Embryonic facial prominence (tissue), 1 donor: ENCODE measurements around the gene GGT6.

ENCODE experiments used
- DNase-seq: peaks from one replicate; pipeline ENCODE4 v3.0.0-alpha.2; 2016; ENCODE audit errors: extremely low spot score

The GGT6 gene

DNA sequence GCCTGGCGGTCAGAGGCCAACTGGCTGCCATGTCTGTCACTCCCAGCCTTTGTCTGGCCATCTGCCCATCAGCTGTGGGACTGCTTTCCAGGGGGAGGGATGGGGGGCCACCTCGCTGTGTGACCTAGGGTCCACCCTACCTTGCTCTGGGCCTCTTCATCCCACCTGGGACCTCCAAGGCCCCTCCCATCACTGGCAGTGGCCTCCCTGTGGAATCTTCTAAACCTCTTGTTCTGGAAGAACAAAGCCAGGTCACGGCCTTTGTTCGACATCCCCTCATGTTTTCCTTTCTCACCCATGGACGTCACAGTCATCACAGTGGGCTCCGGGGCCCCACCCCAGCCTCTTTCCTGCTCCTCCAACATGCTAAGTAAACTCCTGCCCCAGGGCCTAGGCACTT is 37.7 kb downstream of the GGT6 start:
- DNase-seq: no peak

- DNase-seq: no peak
Observed at GRCh38 chr17:4520894-4521600, 39.3 kb downstream of the GGT6 start.

- DNase-seq: no peak
Observed at GRCh38 chr17:4520060-4520893, 40.1 kb downstream of the GGT6 start.

DNA sequence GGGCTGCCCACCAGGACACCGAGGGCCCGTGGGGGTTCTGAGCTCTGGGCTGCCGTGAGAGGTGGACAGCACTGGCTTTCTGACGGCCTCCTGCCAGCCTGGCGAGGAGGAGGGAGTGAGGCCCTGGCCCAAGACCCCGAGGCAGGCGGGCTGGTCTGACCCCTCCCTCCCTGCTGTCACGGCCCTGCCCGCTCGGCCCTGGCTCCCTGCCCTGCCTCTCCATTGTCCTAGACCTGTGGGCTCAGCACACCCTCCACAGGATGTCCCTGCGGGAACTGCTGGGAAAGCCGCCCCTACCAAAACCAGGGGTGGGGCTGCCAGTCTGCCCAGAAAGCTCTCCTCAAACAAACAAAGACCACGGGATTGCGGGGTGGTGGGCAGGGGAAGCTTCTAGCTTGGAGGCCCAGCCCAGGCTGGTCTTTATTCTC is 41.0 kb downstream of the GGT6 start:
- DNase-seq: no peak

DNA sequence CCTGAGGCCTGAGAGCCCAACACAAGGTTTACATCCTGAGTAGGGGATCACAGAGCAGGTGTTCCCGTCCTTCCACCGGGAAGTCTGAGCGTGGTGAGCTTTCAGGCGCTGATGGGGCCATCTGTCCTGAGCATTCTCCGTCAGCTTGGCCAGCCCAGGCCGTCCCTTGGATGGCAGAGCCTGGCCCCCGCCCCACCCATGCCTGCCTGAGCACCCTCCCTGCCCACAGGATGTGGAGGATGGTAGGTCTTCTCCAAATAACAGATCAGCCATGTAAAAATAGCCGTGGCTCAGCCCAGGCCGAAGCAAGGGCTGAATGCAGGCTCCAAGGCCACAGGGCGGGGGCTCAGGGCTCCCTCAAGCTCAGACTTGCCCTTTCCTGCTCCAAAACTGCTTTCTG is 41.5 kb downstream of the GGT6 start:
- DNase-seq: no peak

- DNase-seq: no peak
Observed at GRCh38 chr17:4516735-4517134, 43.6 kb downstream of the GGT6 start.

- no peak for DNase-seq
Observed at GRCh38 chr17:4515501-4515900, 44.9 kb downstream of the GGT6 start.

GRCh38 chr17:4514779-4515178 is 45.6 kb downstream of the GGT6 start:
- DNase-seq: no peak

DNA sequence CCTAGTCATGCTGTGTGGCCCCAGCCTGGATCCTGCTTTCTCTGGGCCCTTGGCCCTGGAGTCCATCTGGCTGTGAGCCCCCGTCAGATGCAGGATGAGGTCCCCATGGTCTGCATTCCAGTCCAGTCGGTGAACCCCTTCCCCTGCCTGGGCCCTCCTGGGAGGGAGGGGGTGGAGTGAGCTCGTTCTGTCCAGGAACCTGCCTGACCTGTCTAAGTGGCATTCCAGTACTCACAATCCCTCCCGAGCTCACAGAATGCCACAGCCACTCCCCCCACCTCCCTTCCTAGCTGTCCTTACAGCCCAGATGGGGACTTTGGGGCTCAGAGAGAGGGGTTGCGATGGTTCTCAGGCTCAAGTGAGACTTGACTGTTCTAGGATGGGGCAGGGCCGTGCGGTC is 46.2 kb downstream of the GGT6 start:
- DNase-seq: no peak

GRCh38 chr17:4513113-4514032 is 47.0 kb downstream of the GGT6 start:
- no peak for DNase-seq

GRCh38 chr17:4512156-4513112 is 47.9 kb downstream of the GGT6 start:
- DNase-seq: no peak

- DNase-seq: no peak
Observed at GRCh38 chr17:4511199-4511932, 49.0 kb downstream of the GGT6 start.

DNA sequence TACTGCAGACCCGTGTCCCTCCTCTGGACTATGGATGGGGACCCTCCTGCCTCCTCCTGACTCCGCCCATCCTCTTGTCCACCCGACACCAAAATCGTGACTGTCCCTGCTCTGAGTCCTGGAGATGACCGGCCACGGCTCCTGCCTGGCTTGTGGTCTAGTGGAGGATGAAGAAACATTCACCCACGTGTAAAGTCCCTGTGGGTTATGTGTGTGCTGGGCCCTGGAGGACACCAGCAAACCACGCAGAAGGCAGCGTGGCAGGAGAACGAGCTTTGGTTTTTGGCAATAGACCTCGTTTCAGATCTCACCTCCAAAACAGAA is 49.8 kb downstream of the GGT6 start:
- no peak for DNase-seq

DNA sequence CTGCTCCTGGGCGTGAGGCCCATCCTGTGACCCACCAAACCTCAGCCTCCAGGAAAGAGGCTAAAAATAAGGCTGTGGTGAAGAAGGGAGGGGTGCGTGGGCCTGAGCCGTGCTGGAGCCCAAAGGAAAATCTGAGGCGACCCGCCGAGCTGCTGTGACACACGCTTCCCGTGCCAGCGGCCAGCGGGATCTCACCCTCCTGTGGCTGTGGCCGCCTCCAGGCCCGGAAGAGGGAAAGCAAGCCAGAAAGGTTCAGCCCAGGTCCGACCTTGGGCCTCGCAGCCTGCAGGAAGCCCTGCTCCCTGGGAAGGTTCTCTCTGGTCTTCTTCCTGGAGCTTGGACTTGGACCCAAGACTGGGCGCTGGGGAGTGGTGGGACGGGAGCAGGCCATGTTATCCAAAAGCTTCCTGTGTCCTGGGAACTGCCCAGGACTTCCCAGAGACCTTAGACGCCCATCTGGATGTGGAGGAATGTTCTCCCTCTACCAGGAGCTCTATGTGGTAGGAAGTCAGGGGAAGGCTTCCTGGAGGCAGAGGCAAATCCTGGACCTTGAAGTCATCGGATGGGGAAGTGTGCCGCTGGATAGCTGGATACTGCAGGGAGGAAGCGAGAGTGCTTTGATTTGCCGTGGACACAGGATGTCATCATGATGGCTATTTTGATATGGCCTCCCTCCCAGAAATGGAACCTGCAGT is 50.3 kb downstream of the GGT6 start:
- no peak for DNase-seq

GRCh38 chr17:4509401-4509800 is 51.0 kb downstream of the GGT6 start:
- no peak for DNase-seq

GRCh38 chr17:4508207-4508606 is 52.2 kb downstream of the GGT6 start:
- no peak for DNase-seq

DNA sequence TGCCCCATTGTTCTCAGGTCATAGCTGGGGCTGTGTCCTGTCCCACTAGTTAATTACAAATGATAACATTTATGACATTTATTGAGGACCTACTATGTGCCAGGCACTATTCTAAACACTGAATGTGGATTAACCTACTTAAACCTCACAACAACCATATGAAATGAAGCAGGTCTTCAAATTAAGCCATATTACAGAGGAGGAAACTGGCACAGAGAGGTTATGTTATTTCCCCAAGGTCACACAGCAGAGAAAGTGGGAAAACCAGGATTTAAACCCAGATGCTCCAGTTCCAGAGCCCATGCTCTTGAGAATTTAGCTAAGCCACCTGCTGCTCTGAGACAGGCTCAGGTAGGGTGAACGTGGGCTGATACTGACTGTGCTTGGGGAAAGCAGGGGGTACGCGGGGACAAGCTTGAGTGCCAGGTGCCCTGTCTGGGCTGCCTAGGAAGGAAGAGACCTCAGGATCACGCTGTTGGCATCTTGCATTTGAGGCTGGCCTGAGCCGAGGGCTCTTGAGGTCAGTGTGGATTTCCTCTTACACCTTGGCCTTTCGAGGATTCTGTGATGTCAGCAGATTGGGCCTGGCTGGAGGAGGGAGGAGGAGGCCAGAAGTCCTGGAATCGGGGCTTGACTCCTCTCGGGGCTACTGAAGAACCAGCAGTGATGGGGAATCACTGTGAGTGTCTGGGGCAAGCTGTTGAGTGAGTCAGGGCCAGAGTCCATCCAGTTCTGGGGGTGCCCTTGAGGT is 52.8 kb downstream of the GGT6 start:
- no peak for DNase-seq
